ENCODE data around the gene ARHGEF1. TPM values are rescaled to one million over a fixed set of nuclear protein-coding genes. Genes with fewer than 3 reads are reported as not detected.
"Not testable (repeated sequence)": the region's sequence is repeated elsewhere in the genome, so short reads cannot be mapped to it uniquely, and the experiment has no call there.

The ARHGEF1 gene
- total RNA-seq, 4 donors from 2014 or later = 12.1 to 21.6 (median 15.5) TPM

DNA sequence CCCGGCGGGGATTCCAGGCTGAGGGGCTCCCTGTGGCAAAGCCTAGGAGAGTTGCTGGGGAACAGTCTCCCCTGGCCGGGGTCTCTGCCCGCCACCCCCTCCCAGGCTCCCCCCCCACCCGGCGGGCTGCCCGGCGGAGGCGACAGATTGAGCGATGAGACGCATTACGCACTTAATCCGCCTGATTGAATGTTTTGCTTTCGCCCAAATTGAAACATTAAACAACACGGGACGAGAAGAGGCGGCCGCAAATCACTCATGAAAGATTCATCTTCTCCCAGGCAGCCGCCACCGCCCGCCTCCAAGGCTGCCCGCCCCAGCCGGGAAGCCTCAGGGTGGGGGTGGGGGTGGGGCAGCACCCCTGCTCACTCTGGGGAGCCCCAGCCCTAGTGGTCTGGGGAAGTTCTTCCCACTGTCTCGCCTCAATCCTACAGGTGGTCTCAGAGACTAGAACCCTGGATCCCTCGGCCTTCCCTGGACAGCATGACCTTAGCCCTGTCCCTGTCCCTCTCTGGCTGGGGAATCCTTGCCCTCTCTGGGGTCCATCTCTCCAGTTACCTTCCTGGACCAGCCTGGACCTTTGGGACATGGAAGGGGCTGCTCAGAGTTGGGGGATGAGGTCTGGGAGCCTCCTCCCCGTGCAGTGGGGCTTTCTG, 52.9 kb downstream of the ARHGEF1 start:
- intact Hi-C loops (cut with DNase I; ENCODE audit: low total_unique reads) = no loop called here
- no peak overlapping the region for H3K4me3 ChIP-seq
- H3K9me3 ChIP-seq = no peaks in the 10 kb centered on the region
- peaks cover 56 to 70% (median 68%) of the 10 kb centered on the region in 3 donors for H3K27me3 ChIP-seq
- ATAC-seq (no peak), DNase-seq (no peak)
- peaks cover 0 to 8% of the 10 kb centered on the region in 2 donors for H3K4me1 ChIP-seq
- TF ChIP-seq POLR2A (IDR thresholded peaks at IDR 0.05) (no peak), CTCF (IDR thresholded peaks at IDR 0.05 in 4 of 5, conservative IDR thresholded peaks at IDR 0.05 in 1 of 5) (no peak)
- no peak overlapping the region for H3K27ac ChIP-seq
- in situ Hi-C loops (cut with MboI; ENCODE audit: low sequenced_read_pairs in 4 of 4) = no loop called here
- no peaks in the 10 kb centered on the region for H3K36me3 ChIP-seq

DNA sequence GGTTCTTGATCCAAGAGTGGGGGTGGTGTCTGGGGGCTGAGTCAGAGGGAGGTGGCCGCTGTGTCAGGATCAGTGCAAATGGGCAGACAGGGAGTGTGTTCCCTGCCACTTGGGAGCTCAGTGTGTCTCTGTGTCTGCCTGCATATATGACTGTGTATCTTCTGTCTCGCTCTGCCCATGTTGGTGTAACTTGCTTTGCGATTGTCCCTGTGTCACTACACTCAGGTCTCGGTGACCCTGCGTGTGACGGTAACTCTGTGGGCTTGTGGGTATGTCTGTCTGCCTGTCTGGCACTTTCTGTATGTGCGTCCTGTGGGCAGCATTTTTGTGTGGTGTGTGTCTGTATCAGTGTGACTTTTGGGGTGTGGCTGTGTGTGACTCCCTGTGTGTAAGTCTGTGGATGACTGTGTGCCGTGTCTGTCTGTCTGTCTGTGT, 53.4 kb downstream of the ARHGEF1 start:
- no peak overlapping the region for H3K27ac ChIP-seq
- H3K4me1 ChIP-seq = peaks cover 0 to 8% of the 10 kb centered on the region in 2 donors
- H3K36me3 ChIP-seq = no peaks in the 10 kb centered on the region
- H3K9me3 ChIP-seq = no peaks in the 10 kb centered on the region
- H3K4me3 ChIP-seq = no peak overlapping the region
- peaks cover 56 to 70% (median 68%) of the 10 kb centered on the region in 3 donors for H3K27me3 ChIP-seq
- in situ Hi-C loops (cut with MboI; ENCODE audit: low sequenced_read_pairs in 4 of 4) = no loop called here
- TF ChIP-seq CTCF (IDR thresholded peaks at IDR 0.05 in 4 of 5, conservative IDR thresholded peaks at IDR 0.05 in 1 of 5) (no peak), POLR2A (IDR thresholded peaks at IDR 0.05) (no peak)
- no peak for DNase-seq
- no peak for ATAC-seq
- intact Hi-C loops (cut with DNase I; ENCODE audit: low total_unique reads) = no loop called here

DNA sequence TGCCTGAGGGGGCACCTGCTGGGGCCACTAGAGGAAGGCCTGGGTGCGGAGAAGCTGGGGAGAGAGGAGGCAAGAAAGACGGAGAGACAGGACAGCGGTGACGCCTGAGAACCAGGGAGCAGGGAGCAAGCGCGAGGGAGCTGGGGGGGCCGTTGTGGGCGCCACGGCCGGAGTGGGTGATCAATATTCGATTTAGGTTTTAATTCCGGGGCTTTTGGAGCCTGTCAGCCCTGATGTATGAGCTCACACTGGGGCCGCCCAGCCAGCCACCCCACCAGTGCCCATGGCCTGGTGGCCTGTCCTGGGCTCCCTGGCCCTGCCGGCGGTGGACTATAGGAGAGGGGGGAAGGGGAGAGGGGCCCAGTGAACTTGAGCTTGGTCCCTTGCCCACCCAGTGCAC, 54.0 kb downstream of the ARHGEF1 start:
- H3K9me3 ChIP-seq = no peaks in the 10 kb centered on the region
- peaks cover 0 to 8% of the 10 kb centered on the region in 2 donors for H3K4me1 ChIP-seq
- TF ChIP-seq CTCF (IDR thresholded peaks at IDR 0.05 in 4 of 5, conservative IDR thresholded peaks at IDR 0.05 in 1 of 5) (no peak), POLR2A (IDR thresholded peaks at IDR 0.05) (no peak)
- H3K4me3 ChIP-seq = no peak overlapping the region
- H3K36me3 ChIP-seq = no peaks in the 10 kb centered on the region
- peaks cover 55 to 70% (median 67%) of the 10 kb centered on the region in 3 donors for H3K27me3 ChIP-seq
- intact Hi-C loops (cut with DNase I; ENCODE audit: low total_unique reads) = no loop called here
- no peak overlapping the region for H3K27ac ChIP-seq
- no peak for ATAC-seq
- in situ Hi-C loops (cut with MboI; ENCODE audit: low sequenced_read_pairs in 4 of 4) = no loop called here
- no peak for DNase-seq

- TF ChIP-seq POLR2A (IDR thresholded peaks at IDR 0.05) = no peak
- TF ChIP-seq CTCF (IDR thresholded peaks at IDR 0.05 in 4 of 5, conservative IDR thresholded peaks at IDR 0.05 in 1 of 5) = no peak
- Histone ChIP-seq H3K4me3 (no peak overlapping the region), H3K9me3 (no peaks in the 10 kb centered on the region), H3K4me1 (peaks cover 0 to 8% of the 10 kb centered on the region in 2 donors), H3K27me3 (peaks cover 51 to 63% (median 58%) of the 10 kb centered on the region in 3 donors), H3K36me3 (no peaks in the 10 kb centered on the region), H3K27ac (no peak overlapping the region)
- in situ Hi-C loops (cut with MboI; ENCODE audit: low sequenced_read_pairs in 4 of 4) = no loop called here
- ATAC-seq (no peak), DNase-seq (no peak)
- intact Hi-C loops (cut with DNase I; ENCODE audit: low total_unique reads) = no loop called here
Measured at GRCh38 chr19:41937525-41938468, 54.8 kb downstream of the ARHGEF1 start.

DNA sequence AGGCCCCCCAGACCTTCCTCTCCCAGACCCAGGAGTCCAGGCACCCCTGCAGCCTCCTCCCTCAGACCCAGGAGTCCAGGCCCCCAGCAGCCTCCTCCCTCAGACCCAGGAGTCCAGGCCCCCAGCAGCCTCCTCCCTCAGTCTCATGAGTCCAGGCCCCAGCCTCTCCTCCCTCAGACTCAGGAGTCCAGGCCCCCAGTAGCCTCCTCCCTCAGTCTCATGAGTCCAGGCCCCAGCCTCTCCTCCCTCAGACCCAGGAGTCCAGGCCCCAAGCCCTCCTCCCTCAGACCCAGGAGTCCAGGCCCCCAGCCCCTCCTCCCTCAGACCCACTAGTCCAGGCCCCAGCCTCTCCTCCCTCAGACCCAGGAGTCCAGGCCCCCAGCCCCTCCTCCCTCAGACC, 56.2 kb downstream of the ARHGEF1 start:
- H3K4me1 ChIP-seq; H3K9me3 ChIP-seq; H3K27ac ChIP-seq; H3K36me3 ChIP-seq; DNase-seq; in situ Hi-C loops (cut with MboI; ENCODE audit: low sequenced_read_pairs in 4 of 4); ATAC-seq; H3K4me3 ChIP-seq; intact Hi-C loops (cut with DNase I; ENCODE audit: low total_unique reads): not testable (repeated sequence)
- H3K27me3 ChIP-seq = peaks cover 46 to 49% (median 47%) of the 10 kb centered on the region in 3 donors
